Activated CD4-positive, alpha-beta memory T cell treated with anti-CD3 and anti-CD28 coated beads, Interleukin-2, amount 10 ng/mL, durations not matched to agents 7 days and 5 days (primary cell): ENCODE results near the gene ZSCAN10. TPM values are rescaled to one million over a fixed set of nuclear protein-coding genes. Genes with fewer than 3 reads are reported as not detected.
A peak's percentile ranks its signal among the peaks of the same experiment; 100 is the strongest.

Experiments used
- CTCF ChIA-PET: fragments of 350-600 bp; sonication (Branson Sonifier 250); formaldehyde crosslinking; loops from one replicate; lab custom pipeline; 2021; ENCODE audit warnings: antibody characterized with exemption, inconsistent platforms; lab: Charles Lee
- POLR2A ChIA-PET: fragments of 350-600 bp; sonication (Branson Sonifier 250); formaldehyde crosslinking; loops from one replicate; lab custom pipeline; 2021; ENCODE audit warnings: antibody characterized with exemption; lab: Charles Lee
- DNase-seq: peaks from one replicate; pipeline ENCODE4 v3.0.0-alpha.2; 2020
- H3K27ac Mint-ChIP-seq: one replicate; pipeline ENCODE4 v1.8.0; 2021; ENCODE audit warnings: mild to moderate bottlenecking, mixed read lengths
- H3K27me3 Mint-ChIP-seq: one replicate; pipeline ENCODE4 v1.8.0; 2021; ENCODE audit warnings: mixed read lengths
- H3K36me3 Mint-ChIP-seq: one replicate; pipeline ENCODE4 v1.8.0; 2021; ENCODE audit warnings: low read depth, mixed read lengths
- H3K4me1 Mint-ChIP-seq: one replicate; pipeline ENCODE4 v1.8.0; 2021; ENCODE audit warnings: mixed read lengths
- H3K4me3 Mint-ChIP-seq: one replicate; pipeline ENCODE4 v1.8.0; 2021; ENCODE audit warnings: mild to moderate bottlenecking, mixed read lengths
- H3K9me3 Mint-ChIP-seq: one replicate; pipeline ENCODE4 v1.8.0; 2021; ENCODE audit warnings: mixed read lengths
- total RNA-seq, 2 experiments: library from RNA; stranded (reverse); gene quantifications; one replicate each; pipeline ENCODE4 v1.2.3, GENCODE V29; 2021

ZSCAN10 gene
- under 1 TPM in 1 of 2 experiments, not detected in 1; 0.15 TPM for total RNA-seq

DNA sequence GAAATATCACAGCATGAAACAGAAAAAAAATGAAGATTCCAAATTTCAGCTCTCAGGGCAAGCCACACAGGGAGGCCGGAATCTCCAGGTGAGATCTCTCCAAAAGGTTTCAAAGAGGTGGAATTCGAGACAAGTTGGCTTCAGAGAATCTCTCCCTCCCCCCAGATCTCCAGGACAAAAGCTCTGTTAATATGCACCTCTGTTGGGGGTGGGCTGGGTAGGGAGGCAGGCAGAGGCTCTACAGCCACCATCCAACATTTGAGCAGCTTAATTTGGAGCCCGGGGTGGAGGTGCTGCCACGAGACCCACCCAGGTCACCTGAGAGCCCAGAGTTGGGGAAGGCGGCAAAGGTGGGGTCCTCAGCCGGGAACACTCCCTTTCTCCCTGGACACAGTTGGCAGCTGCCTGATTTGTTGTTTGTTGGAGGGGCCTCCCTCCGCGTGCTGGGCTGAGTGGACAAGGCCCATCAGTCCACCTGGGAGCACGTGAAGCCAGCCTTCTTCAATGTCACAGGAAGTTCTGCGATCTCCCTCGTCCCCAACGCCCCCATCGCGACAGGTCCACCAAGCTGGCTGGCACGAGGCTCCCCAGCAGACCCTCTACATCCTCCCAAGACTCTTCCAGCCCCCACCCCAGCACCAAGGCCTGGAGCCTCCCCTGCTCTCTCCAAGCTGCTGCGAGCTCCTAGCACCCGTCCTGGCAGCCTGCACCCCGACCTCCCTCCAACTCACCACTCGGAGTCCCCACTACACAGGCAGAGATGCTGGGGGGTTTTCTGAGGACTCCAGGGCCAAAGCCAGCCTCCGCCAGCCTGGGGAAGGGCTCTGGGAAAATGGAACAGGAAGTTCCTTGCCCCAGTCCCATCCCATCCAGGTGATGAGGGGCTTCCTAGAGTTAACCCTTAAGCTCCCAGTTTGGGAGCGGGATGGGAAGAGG, at the start of gene ZSCAN10:
Gene ZSCAN10 (minus strand): TSS at position 836 of the 936 bp plus-strand sequence. CDS start 6,357 bp downstream, outside the sequence.
- Mint-ChIP-seq H3K9me3 (no peaks in the 10 kb centered on the region), H3K4me3 (peak within 1 kb of the TSS; percentile 75), H3K27ac (peak within 1 kb of the TSS; percentile 80), H3K4me1 (peaks cover 70% of the 10 kb centered on the region), H3K27me3 (no peaks in the 10 kb centered on the region), H3K36me3 (no peaks in the 10 kb centered on the region)
- ChIA-PET CTCF (interaction anchor here (0.7 to 12.1 kb wide), 11 partner anchors 7 to 71 kb away, joined by 3 to 254 read pairs (median 5); partner anchors contain the start of gene ZNF213), POLR2A (interaction anchor here (0.8 to 8.8 kb wide), 11 partner anchors 8 to 59 kb away, joined by 3 to 84 read pairs (median 3); partner anchors contain the start of gene ZNF213)
- DNase-seq, result no peak

DNA sequence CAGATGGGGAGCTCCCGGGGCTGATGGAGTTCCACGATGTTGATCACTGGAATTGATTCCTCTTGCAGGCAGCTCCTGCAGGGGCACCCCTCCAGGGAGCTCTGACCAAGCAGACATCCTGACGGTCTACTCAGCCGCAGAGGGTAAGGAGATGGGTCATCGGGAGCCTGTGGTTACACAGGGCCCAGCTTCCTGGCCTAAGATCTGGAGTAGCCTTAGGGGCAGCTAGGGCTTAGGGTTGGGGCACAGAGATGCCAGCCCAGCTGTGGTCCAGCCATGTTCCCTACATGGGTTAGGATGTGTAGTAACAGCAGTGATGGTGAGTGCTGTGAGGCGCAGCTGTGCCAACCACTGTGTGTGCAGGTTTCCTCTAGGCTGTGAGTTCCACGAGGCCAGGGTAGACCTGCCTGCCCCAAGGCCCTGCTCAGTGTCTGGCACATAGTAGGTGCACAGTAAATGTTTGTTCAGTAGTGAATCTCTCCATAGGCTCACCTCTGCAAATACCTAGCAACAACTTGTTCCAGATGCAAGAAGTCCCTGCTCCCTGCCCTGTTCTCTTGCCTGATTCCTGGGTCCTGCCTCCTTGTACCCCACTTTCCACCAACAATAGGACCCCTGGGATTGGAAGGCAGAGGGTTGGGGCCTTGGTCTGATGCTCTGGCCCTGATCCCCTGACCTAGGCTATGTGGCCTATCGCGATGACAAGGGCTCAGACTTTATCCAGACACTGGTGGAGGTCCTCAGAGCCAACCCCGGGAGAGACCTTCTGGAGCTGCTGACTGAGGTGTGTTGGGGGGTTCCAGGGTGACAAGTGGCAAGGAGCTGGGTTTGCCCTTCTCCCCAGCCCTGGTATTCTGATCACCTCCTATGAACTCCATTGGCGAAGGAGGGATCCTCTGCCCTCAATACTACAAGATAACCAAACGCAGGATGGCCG, 49.4 kb upstream of the ZSCAN10 start:
- Mint-ChIP-seq H3K4me1 (peaks cover 31% of the 10 kb centered on the region), H3K27ac (no peak overlapping the region), H3K4me3 (peak overlapping the region; percentile 81), H3K27me3 (peaks cover 12% of the 10 kb centered on the region), H3K9me3 (no peaks in the 10 kb centered on the region), H3K36me3 (peaks cover 8% of the 10 kb centered on the region)
- DNase-seq, result no peak
- CTCF ChIA-PET, result interaction anchor here (1.0 to 5.6 kb wide), 6 partner anchors 13 to 120 kb away, joined by 3 to 56 read pairs (median 8); partner anchors contain the start of gene ZNF213
- POLR2A ChIA-PET, result interaction anchor here (0.8 to 5.0 kb wide), 12 partner anchors 8 to 253 kb away, joined by 3 to 51 read pairs (median 6); partner anchors contain the start of genes IL32, ZNF174, ZNF213 and ZSCAN32

DNA sequence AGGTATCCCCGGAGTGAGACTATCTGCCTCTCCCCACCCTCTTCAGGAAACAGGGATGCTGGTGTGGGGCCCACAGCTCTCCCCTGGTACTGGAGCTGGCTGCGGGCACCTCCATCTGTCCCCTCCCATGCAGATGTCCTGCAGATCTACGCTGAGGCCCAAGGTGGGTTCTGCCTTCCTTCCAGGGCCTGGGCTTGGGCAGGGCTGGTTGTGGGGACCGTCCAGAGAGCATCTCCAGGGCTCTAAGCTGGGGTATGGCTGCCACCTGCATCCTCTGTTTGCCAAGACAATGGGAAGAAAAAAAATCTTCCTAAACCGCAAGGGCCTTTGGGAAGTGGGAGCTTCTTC, 48.6 kb upstream of the ZSCAN10 start:
- peaks cover 10% of the 10 kb centered on the region for H3K27me3 Mint-ChIP-seq
- H3K4me3 Mint-ChIP-seq, result no peak overlapping the region
- no peak overlapping the region for H3K27ac Mint-ChIP-seq
- ChIA-PET POLR2A (interaction anchor here (0.8 to 5.0 kb wide), 8 partner anchors 10 to 253 kb away, joined by 3 to 38 read pairs (median 6); partner anchors contain the start of genes IL32, ZNF174, ZNF213 and ZSCAN32), CTCF (interaction anchor here (1.0 to 5.6 kb wide), 6 partner anchors 13 to 119 kb away, joined by 3 to 56 read pairs (median 8); partner anchors contain the start of gene ZNF213)
- peaks cover 8% of the 10 kb centered on the region for H3K36me3 Mint-ChIP-seq
- H3K9me3 Mint-ChIP-seq, result no peaks in the 10 kb centered on the region
- DNase-seq, result no peak
- peaks cover 28% of the 10 kb centered on the region for H3K4me1 Mint-ChIP-seq

DNA sequence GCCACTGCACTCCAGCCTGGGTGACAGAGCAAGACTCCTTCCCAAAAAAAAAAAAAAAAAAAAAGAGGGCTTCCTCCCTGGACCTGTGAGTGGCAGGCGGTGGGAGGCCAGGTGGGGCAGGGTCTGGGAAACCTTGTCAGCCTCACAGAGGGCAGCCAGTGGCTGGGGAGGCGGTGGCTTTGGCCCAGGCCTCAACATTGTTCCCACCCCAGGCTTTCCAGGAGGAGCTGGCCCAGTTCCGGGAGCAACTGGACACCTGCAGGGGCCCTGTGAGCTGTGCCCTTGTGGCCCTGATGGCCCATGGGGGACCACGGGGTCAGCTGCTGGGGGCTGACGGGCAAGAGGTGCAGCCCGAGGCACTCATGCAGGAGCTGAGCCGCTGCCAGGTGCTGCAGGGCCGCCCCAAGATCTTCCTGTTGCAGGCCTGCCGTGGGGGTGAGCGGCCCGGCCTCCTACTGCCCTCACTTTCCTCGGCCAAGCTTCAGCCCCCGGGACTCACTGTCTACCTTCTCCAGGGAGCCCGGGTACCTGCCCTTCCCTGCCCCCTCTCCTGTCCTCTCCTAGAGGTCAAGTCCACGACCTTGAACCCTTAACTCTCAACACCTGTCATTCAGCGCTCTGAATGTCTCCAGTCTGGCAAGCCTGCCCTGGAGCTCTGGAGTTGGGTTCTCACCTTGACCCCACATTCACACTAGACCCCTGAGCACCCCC, 48.1 kb upstream of the ZSCAN10 start:
- CTCF ChIA-PET, result interaction anchor here (1.0 to 5.6 kb wide), 4 partner anchors 12 to 19 kb away, joined by 3 to 56 read pairs (median 24); partner anchors contain the start of gene ZNF213
- peaks cover 22% of the 10 kb centered on the region for H3K4me1 Mint-ChIP-seq
- no peak overlapping the region for H3K27ac Mint-ChIP-seq
- POLR2A ChIA-PET, result interaction anchor here (0.8 to 5.0 kb wide), 5 partner anchors 10 to 116 kb away, joined by 3 to 38 read pairs (median 11); partner anchors contain the start of gene ZNF213
- H3K27me3 Mint-ChIP-seq, result peaks cover 5% of the 10 kb centered on the region
- no peak overlapping the region for H3K4me3 Mint-ChIP-seq
- H3K36me3 Mint-ChIP-seq, result peaks cover 7% of the 10 kb centered on the region
- DNase-seq, result no peak
- H3K9me3 Mint-ChIP-seq, result no peaks in the 10 kb centered on the region

DNA sequence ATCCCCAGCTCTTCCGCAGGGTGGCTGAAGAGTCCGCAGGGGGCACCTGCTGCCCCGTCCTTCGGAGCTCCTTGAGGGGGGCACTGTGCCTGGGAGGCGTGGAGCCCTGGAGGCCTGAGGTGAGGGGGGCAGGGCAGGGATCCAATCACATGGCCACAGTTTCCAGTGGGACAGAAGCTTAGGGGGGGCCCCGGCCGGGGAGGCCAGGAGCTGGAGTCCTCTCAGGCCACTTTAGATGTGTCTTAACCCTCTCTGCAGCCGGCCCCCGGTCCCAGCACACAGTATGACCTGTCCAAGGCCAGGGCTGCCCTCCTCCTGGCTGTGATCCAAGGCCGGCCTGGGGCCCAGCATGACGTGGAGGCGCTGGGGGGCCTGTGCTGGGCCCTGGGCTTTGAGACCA, 46.6 kb upstream of the ZSCAN10 start:
- POLR2A ChIA-PET, result interaction anchor here (1.1 to 3.2 kb wide), 3 partner anchors 9 to 11 kb away, joined by 3 to 18 read pairs (median 3); partner anchors contain the start of gene ZNF213
- CTCF ChIA-PET, result interaction anchor here (1.4 kb wide), 1 partner anchor 11 kb away, joined by 3 read pairs; the partner anchor contains the start of gene ZNF213
- no peak overlapping the region for H3K4me3 Mint-ChIP-seq
- no peaks in the 10 kb centered on the region for H3K27me3 Mint-ChIP-seq
- no peaks in the 10 kb centered on the region for H3K9me3 Mint-ChIP-seq
- no peak for DNase-seq
- H3K4me1 Mint-ChIP-seq, result peaks cover 14% of the 10 kb centered on the region
- no peak overlapping the region for H3K27ac Mint-ChIP-seq
- peaks cover 8% of the 10 kb centered on the region for H3K36me3 Mint-ChIP-seq

DNA sequence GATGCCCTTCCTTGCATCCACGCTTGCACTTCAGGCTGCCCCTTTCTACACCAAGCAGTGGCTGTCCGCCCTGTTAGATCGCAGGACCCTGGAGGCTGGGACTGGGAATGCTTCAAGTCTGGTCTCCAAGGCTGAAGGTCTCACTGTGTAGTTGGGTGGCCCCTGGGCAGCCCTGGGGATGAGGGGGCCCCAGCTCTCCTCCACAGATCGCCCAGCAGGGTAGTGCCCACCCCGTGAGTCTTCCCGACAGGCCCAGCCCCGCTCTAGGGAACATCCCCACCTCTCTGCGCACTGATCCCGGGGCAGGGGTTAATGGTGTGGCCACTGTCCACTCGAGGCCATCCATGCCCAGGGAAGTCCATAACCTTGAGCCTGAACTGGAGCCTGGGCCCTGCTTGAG, 46.1 kb upstream of the ZSCAN10 start:
- POLR2A ChIA-PET, result interaction anchor here (3.2 kb wide), 1 partner anchor 10 kb away, joined by 18 read pairs; the partner anchor contains the start of gene ZNF213
- Mint-ChIP-seq H3K27ac (no peak overlapping the region), H3K36me3 (peaks cover 7% of the 10 kb centered on the region), H3K4me3 (no peak overlapping the region), H3K4me1 (peaks cover 12% of the 10 kb centered on the region), H3K9me3 (no peaks in the 10 kb centered on the region), H3K27me3 (no peaks in the 10 kb centered on the region)
- CTCF ChIA-PET, result interaction anchor here (1.0 kb wide), 1 partner anchor 13 kb away, joined by 3 read pairs; no protein-coding TSS in a partner anchor
- DNase-seq, result no peak

DNA sequence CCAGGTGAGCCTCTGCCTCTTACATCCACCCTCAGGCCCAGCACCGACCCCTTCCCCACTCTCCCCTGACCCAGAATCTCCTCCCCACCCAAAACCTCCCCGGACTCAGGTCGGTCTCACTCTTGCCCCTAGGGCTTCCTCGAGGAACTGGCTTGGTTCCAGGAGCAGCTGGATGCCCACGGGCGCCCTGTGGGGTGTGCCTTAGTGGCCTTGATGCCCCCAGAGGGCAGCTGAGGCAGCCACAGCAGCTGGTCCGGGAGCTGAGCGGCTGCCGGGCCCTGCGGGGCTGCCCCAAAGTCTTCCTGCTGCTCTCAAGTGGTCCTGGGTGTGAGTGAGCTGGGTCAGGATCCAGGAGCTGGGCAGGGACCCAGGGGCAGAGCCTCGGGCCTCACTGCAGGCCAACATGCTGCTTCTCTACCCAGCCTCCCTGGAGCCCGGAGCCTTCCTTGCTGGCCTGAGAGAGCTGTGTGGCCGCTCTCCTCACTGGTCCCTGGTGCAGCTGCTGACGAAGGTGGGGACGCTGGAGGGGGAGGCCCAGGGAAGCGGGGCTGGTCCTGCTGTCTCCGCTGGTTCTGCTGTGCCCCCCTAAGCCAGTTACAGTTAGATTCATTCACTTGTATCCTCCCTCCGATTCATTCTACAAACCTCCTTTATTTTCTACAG, 45.4 kb upstream of the ZSCAN10 start:
- no peaks in the 10 kb centered on the region for H3K9me3 Mint-ChIP-seq
- H3K36me3 Mint-ChIP-seq, result peaks cover 10% of the 10 kb centered on the region
- H3K4me1 Mint-ChIP-seq, result peaks cover 7% of the 10 kb centered on the region
- no peaks in the 10 kb centered on the region for H3K27me3 Mint-ChIP-seq
- CTCF ChIA-PET, result interaction anchor here (1.0 kb wide), 1 partner anchor 13 kb away, joined by 3 read pairs; no protein-coding TSS in a partner anchor
- H3K27ac Mint-ChIP-seq, result no peak overlapping the region
- no peak overlapping the region for H3K4me3 Mint-ChIP-seq
- DNase-seq, result no peak
- POLR2A ChIA-PET, result interaction anchor here (3.2 kb wide), 1 partner anchor 9 kb away, joined by 18 read pairs; the partner anchor contains the start of gene ZNF213

DNA sequence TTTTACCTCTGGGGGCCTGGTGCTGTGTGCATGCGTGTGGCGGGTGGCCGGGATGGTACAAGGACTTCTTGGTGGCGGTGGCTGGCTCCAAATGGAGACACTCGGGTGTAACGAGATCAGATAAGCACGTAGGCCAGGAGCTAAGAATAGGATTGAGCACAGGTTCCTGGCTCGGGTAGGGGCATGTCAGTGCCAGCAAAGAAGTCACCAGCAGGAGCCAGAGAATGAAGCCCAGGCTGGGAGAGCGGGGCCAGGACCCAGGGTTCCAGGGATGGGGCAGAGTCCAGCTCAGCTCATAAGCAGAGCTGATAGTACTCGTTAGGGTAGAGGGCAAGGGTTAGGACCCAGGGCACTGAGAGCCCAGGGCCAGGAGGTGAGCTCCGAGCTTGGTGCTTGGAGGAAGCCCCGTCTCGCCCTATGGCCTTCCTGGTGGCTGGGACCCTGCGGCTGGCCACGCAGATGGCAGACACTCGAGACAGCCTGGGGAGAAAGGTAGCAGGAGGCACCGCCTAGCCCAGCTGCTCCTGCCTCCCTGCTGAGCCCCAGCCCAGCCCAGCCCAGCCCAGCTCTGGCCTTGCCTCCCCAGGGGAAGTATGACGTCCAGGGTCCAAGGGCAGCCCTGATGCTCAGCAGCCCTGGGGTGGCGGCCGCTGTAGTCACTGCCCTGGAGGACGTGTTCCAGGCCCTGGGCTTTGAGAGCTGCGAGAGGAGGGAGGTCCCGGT, 44.7 kb upstream of the ZSCAN10 start:
- Mint-ChIP-seq H3K36me3 (peaks cover 13% of the 10 kb centered on the region), H3K27me3 (no peaks in the 10 kb centered on the region), H3K9me3 (no peaks in the 10 kb centered on the region), H3K4me1 (no peaks in the 10 kb centered on the region), H3K27ac (no peak overlapping the region), H3K4me3 (no peak overlapping the region)
- ChIA-PET POLR2A (interaction anchor here (0.8 to 3.2 kb wide), 3 partner anchors 9 to 19 kb away, joined by 3 to 18 read pairs (median 4); partner anchors contain the start of gene ZNF213), CTCF (interaction anchor here (0.7 kb wide), 1 partner anchor 14 kb away, joined by 5 read pairs; no protein-coding TSS in a partner anchor)
- DNase-seq, result no peak

DNA sequence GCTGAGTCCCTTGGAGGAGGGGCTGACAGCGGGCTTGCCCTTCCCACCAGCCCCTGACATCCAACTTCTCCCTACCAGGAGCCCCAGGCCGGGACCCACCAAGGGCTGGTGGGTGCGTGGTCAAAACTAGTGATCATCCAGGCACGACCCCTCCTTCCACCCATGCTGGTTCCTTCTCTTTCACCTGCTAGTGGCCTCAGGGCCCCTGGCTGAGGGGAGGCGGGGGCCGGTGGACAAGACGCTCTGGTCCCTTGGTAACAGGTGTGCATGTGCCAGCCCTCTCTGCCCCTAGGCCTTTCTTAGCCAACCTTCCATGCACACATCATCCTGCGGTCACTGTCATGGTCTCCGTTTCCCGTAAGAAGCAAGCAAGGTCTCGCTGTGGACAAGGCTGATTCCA, 44.1 kb upstream of the ZSCAN10 start:
- Mint-ChIP-seq H3K36me3 (peaks cover 13% of the 10 kb centered on the region), H3K9me3 (no peaks in the 10 kb centered on the region), H3K4me1 (no peaks in the 10 kb centered on the region), H3K27me3 (no peaks in the 10 kb centered on the region), H3K4me3 (no peak overlapping the region), H3K27ac (no peak overlapping the region)
- DNase-seq, result no peak
- ChIA-PET POLR2A (interaction anchor here (0.8 to 3.2 kb wide), 3 partner anchors 8 to 18 kb away, joined by 3 to 18 read pairs (median 4); partner anchors contain the start of gene ZNF213), CTCF (no interaction called here)

DNA sequence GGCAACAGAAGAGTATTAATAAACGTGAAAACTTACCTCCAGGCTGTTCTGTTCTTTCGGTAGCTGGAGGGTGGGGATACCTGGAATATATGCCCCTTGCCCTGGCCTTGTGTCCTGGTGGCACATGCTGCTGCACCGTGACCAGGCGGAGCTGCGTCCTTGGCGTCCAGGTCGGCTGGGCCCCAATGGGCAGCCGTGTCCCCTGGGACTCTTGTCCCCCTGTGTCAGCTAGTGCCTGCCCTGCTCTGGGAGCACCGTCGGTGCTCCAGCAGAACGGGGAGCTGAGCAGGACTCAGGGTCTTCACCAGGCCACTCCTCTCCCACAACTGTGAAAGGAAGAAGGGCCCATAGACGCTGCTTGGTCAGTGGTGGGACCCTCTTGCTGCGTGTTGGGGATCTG, 43.7 kb upstream of the ZSCAN10 start:
- Mint-ChIP-seq H3K4me1 (no peaks in the 10 kb centered on the region), H3K9me3 (no peaks in the 10 kb centered on the region), H3K36me3 (peaks cover 15% of the 10 kb centered on the region), H3K27ac (no peak overlapping the region), H3K27me3 (no peaks in the 10 kb centered on the region), H3K4me3 (no peak overlapping the region)
- POLR2A ChIA-PET, result interaction anchor here (1.0 to 3.2 kb wide), 2 partner anchors 8 to 17 kb away, joined by 3 to 18 read pairs; partner anchors contain the start of gene ZNF213
- CTCF ChIA-PET, result no interaction called here
- DNase-seq, result no peak
